Stimulated activated naive CD8-positive, alpha-beta T cell treated with anti-CD3 and anti-CD28 coated beads, Interleukin-15, Interleukin-2, amounts not matched to agents 100 ng/mL and 50 ng/mL, for 24 hours (primary cell): ENCODE results near the gene KDM4D.

Experiments
- H3K27ac Mint-ChIP-seq: one replicate; pipeline ENCODE4 v1.8.0; 2021; ENCODE audit warnings: mild to moderate bottlenecking, mixed read lengths
- H3K27me3 Mint-ChIP-seq: one replicate; pipeline ENCODE4 v1.8.0; 2021; ENCODE audit warnings: mixed read lengths
- H3K36me3 Mint-ChIP-seq: one replicate; pipeline ENCODE4 v1.8.0; 2021; ENCODE audit warnings: low read depth, mixed read lengths
- H3K4me1 Mint-ChIP-seq: one replicate; pipeline ENCODE4 v1.8.0; 2021; ENCODE audit warnings: low read depth, mixed read lengths
- H3K4me3 Mint-ChIP-seq: one replicate; pipeline ENCODE4 v1.8.0; 2021; ENCODE audit warnings: mild to moderate bottlenecking, mixed read lengths
- H3K9me3 Mint-ChIP-seq: one replicate; pipeline ENCODE4 v1.8.0; 2021; ENCODE audit warnings: mixed read lengths

Gene KDM4D

DNA sequence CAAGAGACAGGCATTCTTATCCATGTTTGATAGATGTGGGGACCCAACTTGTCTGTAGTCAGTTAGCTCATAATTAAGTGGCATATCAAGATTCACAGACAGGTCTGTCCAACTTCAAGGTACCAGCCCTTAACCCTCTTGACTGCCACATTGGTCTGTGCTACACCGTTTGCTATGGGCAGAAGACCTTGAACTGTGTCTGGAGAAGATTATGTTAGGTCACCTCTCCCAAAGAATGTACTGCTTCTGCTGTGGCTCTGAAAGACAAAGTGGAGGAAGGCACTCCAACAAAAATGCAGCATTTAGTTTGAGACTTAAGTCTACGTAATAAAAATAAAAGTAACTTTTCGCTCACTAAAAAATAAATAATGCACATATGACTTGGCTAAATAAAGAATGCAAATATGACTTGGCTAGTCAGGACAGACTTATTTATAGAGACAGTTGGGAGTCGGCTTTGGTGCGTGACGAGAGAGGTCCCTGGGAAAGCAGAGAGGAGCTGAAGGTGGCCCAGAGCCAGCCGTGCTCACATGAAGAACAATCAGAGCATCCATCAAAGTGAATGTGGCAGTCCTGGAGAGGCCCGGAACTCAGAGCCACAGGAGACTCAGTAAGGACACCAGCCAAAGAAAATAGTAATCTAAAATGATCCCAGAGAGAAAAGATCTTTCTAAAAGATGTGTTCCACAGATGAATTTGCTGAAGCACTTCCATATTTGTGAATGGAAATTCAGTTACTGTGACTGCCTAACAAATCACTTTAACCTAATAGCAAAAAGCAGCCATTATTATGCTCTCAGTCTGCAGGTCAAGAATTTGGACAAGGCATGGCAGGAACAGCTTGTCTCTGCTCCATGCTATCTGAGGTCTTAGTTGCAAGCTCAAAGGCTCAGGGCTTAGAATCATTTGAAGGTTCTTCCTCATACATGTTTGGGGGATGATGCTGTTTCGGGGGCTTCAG lies 35.1 kb upstream of the KDM4D start:
- Mint-ChIP-seq H3K4me1 (peaks cover 23% of the 10 kb centered on the region), H3K4me3 (no peak overlapping the region), H3K9me3 (no peaks in the 10 kb centered on the region), H3K36me3 (no peaks in the 10 kb centered on the region), H3K27ac (no peak overlapping the region), H3K27me3 (no peaks in the 10 kb centered on the region)

GRCh38 chr11:94939346-94939745 lies 34.2 kb upstream of the KDM4D start:
- H3K27ac Mint-ChIP-seq, result no peak overlapping the region

GRCh38 chr11:94941131-94941530 lies 32.4 kb upstream of the KDM4D start:
- H3K27me3 Mint-ChIP-seq, result no peaks in the 10 kb centered on the region
- no peak overlapping the region for H3K4me3 Mint-ChIP-seq
- H3K27ac Mint-ChIP-seq, result no peak overlapping the region
- H3K9me3 Mint-ChIP-seq, result no peaks in the 10 kb centered on the region
- H3K4me1 Mint-ChIP-seq, result no peaks in the 10 kb centered on the region
- H3K36me3 Mint-ChIP-seq, result no peaks in the 10 kb centered on the region

More at GRCh38 chr11:94939346-94939745, 34.2 kb upstream of the KDM4D start:
- Mint-ChIP-seq H3K4me3 (no peak overlapping the region), H3K9me3 (no peaks in the 10 kb centered on the region), H3K4me1 (peaks cover 14% of the 10 kb centered on the region), H3K27me3 (no peaks in the 10 kb centered on the region), H3K36me3 (no peaks in the 10 kb centered on the region)

DNA sequence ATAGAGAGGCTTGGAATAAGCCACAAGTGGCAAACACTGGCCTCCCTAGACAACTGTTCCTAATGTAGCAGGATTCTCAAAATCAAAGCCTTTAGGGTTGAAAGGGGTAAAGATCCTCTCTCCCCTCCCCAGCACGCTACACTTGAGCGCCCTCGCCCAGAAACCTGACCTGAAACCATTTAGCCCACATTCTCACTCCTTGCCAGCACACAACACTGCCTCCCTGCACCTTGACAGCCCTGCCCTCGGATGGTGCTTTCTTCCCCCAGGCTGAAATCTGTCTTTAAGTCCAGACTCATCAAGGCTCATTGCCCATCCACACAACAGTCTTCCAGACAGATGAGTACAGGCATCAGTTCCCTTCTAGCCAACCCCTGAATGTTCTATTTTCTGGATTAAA lies 26.7 kb upstream of the KDM4D start:
- no peak overlapping the region for H3K27ac Mint-ChIP-seq
- H3K36me3 Mint-ChIP-seq, result no peaks in the 10 kb centered on the region
- no peaks in the 10 kb centered on the region for H3K4me1 Mint-ChIP-seq
- no peaks in the 10 kb centered on the region for H3K27me3 Mint-ChIP-seq
- no peaks in the 10 kb centered on the region for H3K9me3 Mint-ChIP-seq
- H3K4me3 Mint-ChIP-seq, result no peak overlapping the region

DNA sequence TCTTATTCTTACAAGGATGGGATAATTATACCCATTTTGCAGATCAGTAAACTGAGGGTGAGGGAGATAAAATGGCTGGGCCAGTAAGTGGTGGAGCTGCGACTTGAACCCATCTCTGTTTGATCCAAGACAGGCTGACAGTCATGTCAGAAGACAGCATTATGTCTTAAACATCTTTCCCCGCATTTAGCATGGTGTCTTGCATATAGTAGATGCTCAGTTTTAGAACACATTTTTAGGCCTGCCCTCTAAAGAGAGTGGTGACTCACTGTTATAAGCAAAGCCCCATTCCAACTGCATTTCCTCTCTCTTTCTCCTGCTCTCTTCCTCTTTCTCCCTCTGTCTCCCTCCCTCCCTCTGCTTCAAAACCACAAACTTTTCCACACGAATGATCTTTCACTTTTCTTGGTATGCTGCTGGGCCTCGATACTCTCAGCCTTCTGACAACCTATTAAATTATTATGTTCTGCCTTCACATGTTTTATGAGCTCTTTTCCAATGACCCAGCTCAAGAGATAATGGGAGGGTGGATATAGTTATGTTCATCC lies 25.4 kb upstream of the KDM4D start:
- H3K36me3 Mint-ChIP-seq, result no peaks in the 10 kb centered on the region
- H3K27me3 Mint-ChIP-seq, result no peaks in the 10 kb centered on the region
- H3K27ac Mint-ChIP-seq, result no peak overlapping the region
- no peak overlapping the region for H3K4me3 Mint-ChIP-seq
- no peaks in the 10 kb centered on the region for H3K9me3 Mint-ChIP-seq
- H3K4me1 Mint-ChIP-seq, result no peaks in the 10 kb centered on the region

DNA sequence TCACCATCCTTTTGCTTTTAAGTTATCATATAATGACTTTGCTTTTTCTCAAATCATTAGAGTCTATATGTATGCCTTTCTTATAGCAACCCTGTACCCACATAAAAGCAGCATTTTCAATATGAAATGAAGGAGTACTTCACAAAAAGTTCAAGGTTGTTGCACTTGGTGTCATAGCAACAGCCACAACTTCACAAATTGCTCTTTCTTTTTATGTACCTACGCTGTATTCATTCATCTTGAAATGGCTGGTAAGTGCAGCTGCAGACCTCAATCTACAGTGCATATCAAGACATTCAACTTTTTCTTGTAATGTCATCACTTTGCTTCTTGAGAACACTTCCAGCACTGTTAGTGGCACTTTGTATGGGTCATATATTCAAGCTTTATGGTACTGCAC lies 18.8 kb upstream of the KDM4D start:
- H3K4me3 Mint-ChIP-seq, result no peak overlapping the region
- no peak overlapping the region for H3K27ac Mint-ChIP-seq
- no peaks in the 10 kb centered on the region for H3K36me3 Mint-ChIP-seq
- no peaks in the 10 kb centered on the region for H3K4me1 Mint-ChIP-seq
- H3K27me3 Mint-ChIP-seq, result no peaks in the 10 kb centered on the region
- H3K9me3 Mint-ChIP-seq, result no peaks in the 10 kb centered on the region

GRCh38 chr11:94956963-94957362 lies 16.5 kb upstream of the KDM4D start:
- Mint-ChIP-seq H3K27me3 (no peaks in the 10 kb centered on the region), H3K36me3 (peaks cover 12% of the 10 kb centered on the region), H3K27ac (no peak overlapping the region), H3K4me3 (no peak overlapping the region), H3K9me3 (no peaks in the 10 kb centered on the region), H3K4me1 (no peaks in the 10 kb centered on the region)

- H3K27me3 Mint-ChIP-seq, result no peaks in the 10 kb centered on the region
- H3K27ac Mint-ChIP-seq, result no peak overlapping the region
- H3K4me3 Mint-ChIP-seq, result no peak overlapping the region
- peaks cover 21% of the 10 kb centered on the region for H3K36me3 Mint-ChIP-seq
- H3K4me1 Mint-ChIP-seq, result no peaks in the 10 kb centered on the region
- no peaks in the 10 kb centered on the region for H3K9me3 Mint-ChIP-seq
These were observed 15.3 kb upstream of the KDM4D start for GRCh38 chr11:94958121-94958696.

DNA sequence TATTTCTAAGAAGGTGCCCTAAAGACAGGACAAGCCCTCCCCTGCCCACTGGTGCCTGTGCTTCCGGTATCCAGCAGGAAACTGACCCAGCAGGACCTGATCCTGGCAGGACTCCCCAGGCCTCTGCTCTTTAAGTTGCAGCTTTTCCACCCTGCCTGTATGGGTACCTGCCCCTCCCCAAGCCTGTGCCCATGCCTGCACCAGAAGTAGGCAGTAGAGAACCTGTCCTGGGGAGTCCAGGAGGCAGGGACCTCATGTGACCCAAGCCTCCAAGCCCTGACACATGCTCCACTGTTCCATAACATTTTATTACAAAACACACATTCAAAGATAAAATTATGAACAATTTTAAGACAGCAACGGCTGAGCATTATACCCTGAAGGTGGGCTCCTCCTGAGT lies 14.3 kb upstream of the KDM4D start:
- Mint-ChIP-seq H3K4me1 (no peaks in the 10 kb centered on the region), H3K27ac (no peak overlapping the region), H3K36me3 (peaks cover 26% of the 10 kb centered on the region)

DNA sequence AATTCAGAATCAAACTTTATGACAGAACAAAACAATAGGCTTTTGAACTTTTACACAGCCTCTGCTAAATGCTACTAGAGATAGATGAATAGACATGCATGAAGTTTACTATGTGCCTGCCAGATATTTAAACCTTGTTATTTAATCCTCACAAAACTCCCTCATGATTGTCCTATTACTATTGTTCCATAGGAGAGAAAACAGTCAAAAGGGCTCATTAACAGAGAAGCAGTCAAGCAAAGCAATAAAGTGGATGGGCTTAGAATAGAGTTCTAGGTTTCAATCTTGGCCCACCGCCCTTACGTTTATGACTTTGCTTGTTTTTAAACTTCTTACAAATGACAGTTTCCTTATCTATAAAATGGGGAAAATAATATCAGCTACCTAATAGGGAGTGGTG lies 13.0 kb upstream of the KDM4D start:
- peaks cover 39% of the 10 kb centered on the region for H3K36me3 Mint-ChIP-seq
- H3K27me3 Mint-ChIP-seq, result no peaks in the 10 kb centered on the region
- H3K9me3 Mint-ChIP-seq, result no peaks in the 10 kb centered on the region
- H3K4me1 Mint-ChIP-seq, result no peaks in the 10 kb centered on the region
- H3K27ac Mint-ChIP-seq, result no peak overlapping the region
- no peak overlapping the region for H3K4me3 Mint-ChIP-seq

More for the DNA sequence above, 14.3 kb upstream of the KDM4D start:
- Mint-ChIP-seq H3K27me3 (no peaks in the 10 kb centered on the region), H3K4me3 (no peak overlapping the region), H3K9me3 (no peaks in the 10 kb centered on the region)

DNA sequence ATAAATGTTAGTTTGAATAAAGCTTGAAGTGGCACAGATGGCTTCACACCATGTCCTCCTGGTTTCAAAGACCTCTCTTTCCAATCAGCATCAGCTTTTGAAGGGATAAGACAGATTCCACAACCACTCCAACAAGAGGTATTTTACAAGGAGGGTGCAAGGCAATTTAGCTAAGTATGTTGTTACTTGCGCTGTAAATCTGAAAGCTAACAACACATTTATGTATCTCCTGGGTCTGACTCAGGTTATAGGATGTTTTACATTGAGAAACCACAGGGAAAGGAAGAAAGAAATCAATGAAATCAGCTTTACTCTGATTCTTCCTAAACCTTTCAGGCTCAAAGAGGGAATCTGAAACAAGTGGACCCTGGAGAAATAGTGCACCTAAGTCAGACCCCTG lies 12.3 kb upstream of the KDM4D start:
- no peak overlapping the region for H3K27ac Mint-ChIP-seq
- no peaks in the 10 kb centered on the region for H3K4me1 Mint-ChIP-seq
- peaks cover 46% of the 10 kb centered on the region for H3K36me3 Mint-ChIP-seq
- no peaks in the 10 kb centered on the region for H3K27me3 Mint-ChIP-seq
- no peak overlapping the region for H3K4me3 Mint-ChIP-seq
- H3K9me3 Mint-ChIP-seq, result no peaks in the 10 kb centered on the region

- Mint-ChIP-seq H3K36me3 (peaks cover 76% of the 10 kb centered on the region), H3K4me1 (no peaks in the 10 kb centered on the region), H3K4me3 (no peak overlapping the region), H3K27me3 (no peaks in the 10 kb centered on the region), H3K9me3 (no peaks in the 10 kb centered on the region), H3K27ac (no peak overlapping the region)
These were observed 8.6 kb upstream of the KDM4D start for GRCh38 chr11:94964934-94965333.

GRCh38 chr11:94968334-94968958 lies 5.1 kb upstream of the KDM4D start:
- Mint-ChIP-seq H3K27me3 (no peaks in the 10 kb centered on the region), H3K27ac (no peak overlapping the region), H3K4me3 (no peak overlapping the region), H3K4me1 (peaks cover 18% of the 10 kb centered on the region), H3K36me3 (peaks cover 74% of the 10 kb centered on the region), H3K9me3 (no peaks in the 10 kb centered on the region)

DNA sequence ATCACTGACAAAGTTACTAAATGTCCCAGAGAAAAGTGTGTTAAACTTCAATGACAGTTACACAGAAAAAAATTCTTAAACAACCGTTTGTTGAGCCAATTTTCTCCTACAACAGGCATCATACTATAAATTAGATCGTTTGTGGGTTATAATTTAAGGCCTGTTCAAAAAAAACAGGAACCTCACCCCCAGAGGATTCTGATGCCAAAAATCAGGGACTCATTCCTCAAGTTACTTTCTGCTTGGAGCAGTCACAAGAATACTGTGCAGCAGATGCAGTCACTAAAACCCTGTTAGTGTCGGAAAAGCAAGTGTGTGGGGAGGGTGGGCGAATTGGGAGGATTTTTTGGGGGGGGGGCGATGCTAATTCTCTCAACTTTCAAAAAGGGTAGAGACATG lies 810 bp upstream of the KDM4D start:
- H3K27ac Mint-ChIP-seq, result peak overlapping the region; percentile 55
- no peaks in the 10 kb centered on the region for H3K27me3 Mint-ChIP-seq
- H3K4me1 Mint-ChIP-seq, result peaks cover 39% of the 10 kb centered on the region

GRCh38 chr11:94974178-94974577 lies 669 bp downstream of the KDM4D start:
- no peaks in the 10 kb centered on the region for H3K27me3 Mint-ChIP-seq
- H3K4me3 Mint-ChIP-seq, result peak overlapping the region; percentile 100
- H3K36me3 Mint-ChIP-seq, result peaks cover 29% of the 10 kb centered on the region
- H3K27ac Mint-ChIP-seq, result no peak overlapping the region
- peaks cover 39% of the 10 kb centered on the region for H3K4me1 Mint-ChIP-seq
- no peaks in the 10 kb centered on the region for H3K9me3 Mint-ChIP-seq

More for the DNA sequence above, 810 bp upstream of the KDM4D start:
- Mint-ChIP-seq H3K9me3 (no peaks in the 10 kb centered on the region), H3K36me3 (peaks cover 41% of the 10 kb centered on the region), H3K4me3 (peak overlapping the region; percentile 100)
